Central memory CD4-positive, alpha-beta T cell (primary cell): ENCODE data around the gene RTN1.
"Not testable (repeated sequence)": the region's sequence is repeated elsewhere in the genome, so short reads cannot be mapped to it uniquely, and the experiment has no call there.

Experiments used
- DNase-seq: peaks from one replicate; pipeline ENCODE4 v3.0.0; 2022

The RTN1 gene

GRCh38 chr14:59698793-59699192 is 171.8 kb downstream of the RTN1 start:
- DNase-seq = no peak

GRCh38 chr14:59695198-59695597 is 175.4 kb downstream of the RTN1 start:
- no peak for DNase-seq

GRCh38 chr14:59691266-59691665 is 179.3 kb downstream of the RTN1 start:
- no peak for DNase-seq

GRCh38 chr14:59690426-59690825 is 180.2 kb downstream of the RTN1 start:
- DNase-seq = no peak

- no peak for DNase-seq
These were observed 182.1 kb downstream of the RTN1 start for GRCh38 chr14:59688224-59689170.

GRCh38 chr14:59687663-59688062 is 182.9 kb downstream of the RTN1 start:
- DNase-seq = no peak

GRCh38 chr14:59679872-59680271 is 190.7 kb downstream of the RTN1 start:
- no peak for DNase-seq

GRCh38 chr14:59678352-59678751 is 192.2 kb downstream of the RTN1 start:
- DNase-seq = no peak

- no peak for DNase-seq
These were observed 192.8 kb downstream of the RTN1 start for GRCh38 chr14:59677771-59678231.

- no peak for DNase-seq
These were observed 195.2 kb downstream of the RTN1 start for GRCh38 chr14:59675394-59675793.

- DNase-seq = no peak
These were observed 205.8 kb downstream of the RTN1 start for GRCh38 chr14:59664741-59665140.

GRCh38 chr14:59657769-59658168 is 212.8 kb downstream of the RTN1 start:
- no peak for DNase-seq

- no peak for DNase-seq
These were observed 214.1 kb downstream of the RTN1 start for GRCh38 chr14:59656473-59656872.

- not testable (repeated sequence) for DNase-seq
These were observed 216.4 kb downstream of the RTN1 start for GRCh38 chr14:59654131-59654530.

GRCh38 chr14:59646832-59647231 is 223.7 kb downstream of the RTN1 start:
- DNase-seq = not testable (repeated sequence)

GRCh38 chr14:59638885-59639284 is 231.7 kb downstream of the RTN1 start:
- DNase-seq = no peak

GRCh38 chr14:59634617-59635016 is 236.0 kb downstream of the RTN1 start:
- no peak for DNase-seq

GRCh38 chr14:59633486-59633885 is 237.1 kb downstream of the RTN1 start:
- DNase-seq = no peak

- no peak for DNase-seq
These were observed 238.2 kb downstream of the RTN1 start for GRCh38 chr14:59632381-59632780.

GRCh38 chr14:59631237-59631636 is 239.3 kb downstream of the RTN1 start:
- DNase-seq = no peak

GRCh38 chr14:59630288-59630963 is 240.2 kb downstream of the RTN1 start:
- DNase-seq = no peak

- no peak for DNase-seq
These were observed 240.9 kb downstream of the RTN1 start for GRCh38 chr14:59629444-59630287.

GRCh38 chr14:59627011-59627520 is 243.5 kb downstream of the RTN1 start:
- no peak for DNase-seq
